ENCODE results near the gene MINAR1.

GRCh38 chr15:79410237-79410636 lies 21.9 kb upstream of the MINAR1 start:
- no peak for TF ChIP-seq CTCF (IDR thresholded peaks at IDR 0.05)
- no peak for TF ChIP-seq POLR2A (IDR thresholded peaks at IDR 0.05)

All from esophagus squamous epithelium (tissue), 4 donors.